ENCODE measurements around the gene PGAP3. TPM values are rescaled to one million over a fixed set of nuclear protein-coding genes. Genes with fewer than 3 reads are reported as not detected.

The PGAP3 gene
- total RNA-seq, 1 donor from 2014 or later, result 17.7 TPM

DNA sequence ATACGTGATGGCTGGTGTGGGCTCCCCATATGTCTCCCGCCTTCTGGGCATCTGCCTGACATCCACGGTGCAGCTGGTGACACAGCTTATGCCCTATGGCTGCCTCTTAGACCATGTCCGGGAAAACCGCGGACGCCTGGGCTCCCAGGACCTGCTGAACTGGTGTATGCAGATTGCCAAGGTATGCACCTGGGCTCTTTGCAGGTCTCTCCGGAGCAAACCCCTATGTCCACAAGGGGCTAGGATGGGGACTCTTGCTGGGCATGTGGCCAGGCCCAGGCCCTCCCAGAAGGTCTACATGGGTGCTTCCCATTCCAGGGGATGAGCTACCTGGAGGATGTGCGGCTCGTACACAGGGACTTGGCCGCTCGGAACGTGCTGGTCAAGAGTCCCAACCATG lies 36.9 kb upstream of the PGAP3 start:
- TF ChIP-seq POLR2A (IDR thresholded peaks at IDR 0.05) (no peak), POLR2AphosphoS5 (IDR thresholded peaks at IDR 0.05; ENCODE audit: insufficient read depth in 1 of 2, low read depth in 1 of 2) (no peak), CTCF (IDR thresholded peaks at IDR 0.05) (no peak)
- no peak overlapping the region for H3K27ac ChIP-seq
- no peak overlapping the region for H3K4me3 ChIP-seq
- no peaks in the 10 kb centered on the region for H3K27me3 ChIP-seq
- peaks cover 11% of the 10 kb centered on the region for H3K4me1 ChIP-seq
- no peaks in the 10 kb centered on the region for H3K9me3 ChIP-seq
- DNase-seq (ENCODE audit: extremely low spot score in 2 of 2), result no peak
- peaks cover 0 to 33% of the 10 kb centered on the region in 2 donors for H3K36me3 ChIP-seq
- intact Hi-C loops (cut with DNase I), result no loop called here

DNA sequence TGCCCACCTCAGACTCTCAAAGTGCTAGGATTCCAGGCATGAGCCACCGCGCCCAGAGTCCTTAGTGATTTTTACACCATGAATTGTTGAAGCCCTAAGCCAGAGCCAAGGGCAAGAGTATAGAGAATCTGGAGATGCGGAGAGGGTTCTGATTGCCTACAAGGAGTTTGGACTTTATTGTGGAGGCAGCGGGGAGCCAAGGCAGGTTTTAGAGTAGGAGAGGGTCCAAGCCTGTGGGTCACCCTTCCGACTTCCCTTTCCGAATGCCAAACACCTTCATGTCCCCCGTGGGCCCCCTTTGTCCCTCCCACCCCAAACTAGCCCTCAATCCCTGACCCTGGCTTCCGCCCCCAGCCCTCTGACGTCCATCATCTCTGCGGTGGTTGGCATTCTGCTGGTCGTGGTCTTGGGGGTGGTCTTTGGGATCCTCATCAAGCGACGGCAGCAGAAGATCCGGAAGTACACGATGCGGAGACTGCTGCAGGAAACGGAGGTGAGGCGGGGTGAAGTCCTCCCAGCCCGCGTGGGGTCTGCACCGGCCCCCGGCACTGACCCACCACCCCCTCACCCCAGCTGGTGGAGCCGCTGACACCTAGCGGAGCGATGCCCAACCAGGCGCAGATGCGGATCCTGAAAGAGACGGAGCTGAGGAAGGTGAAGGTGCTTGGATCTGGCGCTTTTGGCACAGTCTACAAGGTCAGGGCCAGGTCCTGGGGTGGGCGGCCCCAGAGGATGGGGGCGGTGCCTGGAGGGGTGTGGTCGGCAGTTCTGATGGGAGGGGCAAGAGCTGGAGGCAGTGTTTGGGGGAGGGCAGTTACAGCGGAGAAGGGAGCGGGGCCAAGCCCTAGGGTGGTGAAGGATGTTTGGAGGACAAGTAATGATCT lies 35.4 kb upstream of the PGAP3 start:
- H3K4me1 ChIP-seq, result no peaks in the 10 kb centered on the region
- intact Hi-C loops (cut with DNase I), result no loop called here
- no peaks in the 10 kb centered on the region for H3K9me3 ChIP-seq
- no peak overlapping the region for H3K27ac ChIP-seq
- DNase-seq (ENCODE audit: extremely low spot score in 2 of 2), result no peak
- H3K27me3 ChIP-seq, result no peaks in the 10 kb centered on the region
- no peak overlapping the region for H3K4me3 ChIP-seq
- H3K36me3 ChIP-seq, result peaks cover 0 to 26% of the 10 kb centered on the region in 2 donors
- no peak for TF ChIP-seq CTCF (IDR thresholded peaks at IDR 0.05)
- no peak for TF ChIP-seq POLR2AphosphoS5 (IDR thresholded peaks at IDR 0.05; ENCODE audit: insufficient read depth in 1 of 2, low read depth in 1 of 2)
- TF ChIP-seq POLR2A (IDR thresholded peaks at IDR 0.05), result no peak

GRCh38 chr17:39722104-39722503 lies 34.2 kb upstream of the PGAP3 start:
- Histone ChIP-seq H3K9me3 (no peaks in the 10 kb centered on the region), H3K4me3 (no peak overlapping the region), H3K4me1 (no peaks in the 10 kb centered on the region), H3K36me3 (peaks cover 0 to 24% of the 10 kb centered on the region in 2 donors), H3K27me3 (no peaks in the 10 kb centered on the region), H3K27ac (no peak overlapping the region)
- no peak for DNase-seq (ENCODE audit: extremely low spot score in 2 of 2)
- TF ChIP-seq POLR2A (IDR thresholded peaks at IDR 0.05) (no peak), CTCF (IDR thresholded peaks at IDR 0.05) (no peak)
- intact Hi-C loops (cut with DNase I), result no loop called here

DNA sequence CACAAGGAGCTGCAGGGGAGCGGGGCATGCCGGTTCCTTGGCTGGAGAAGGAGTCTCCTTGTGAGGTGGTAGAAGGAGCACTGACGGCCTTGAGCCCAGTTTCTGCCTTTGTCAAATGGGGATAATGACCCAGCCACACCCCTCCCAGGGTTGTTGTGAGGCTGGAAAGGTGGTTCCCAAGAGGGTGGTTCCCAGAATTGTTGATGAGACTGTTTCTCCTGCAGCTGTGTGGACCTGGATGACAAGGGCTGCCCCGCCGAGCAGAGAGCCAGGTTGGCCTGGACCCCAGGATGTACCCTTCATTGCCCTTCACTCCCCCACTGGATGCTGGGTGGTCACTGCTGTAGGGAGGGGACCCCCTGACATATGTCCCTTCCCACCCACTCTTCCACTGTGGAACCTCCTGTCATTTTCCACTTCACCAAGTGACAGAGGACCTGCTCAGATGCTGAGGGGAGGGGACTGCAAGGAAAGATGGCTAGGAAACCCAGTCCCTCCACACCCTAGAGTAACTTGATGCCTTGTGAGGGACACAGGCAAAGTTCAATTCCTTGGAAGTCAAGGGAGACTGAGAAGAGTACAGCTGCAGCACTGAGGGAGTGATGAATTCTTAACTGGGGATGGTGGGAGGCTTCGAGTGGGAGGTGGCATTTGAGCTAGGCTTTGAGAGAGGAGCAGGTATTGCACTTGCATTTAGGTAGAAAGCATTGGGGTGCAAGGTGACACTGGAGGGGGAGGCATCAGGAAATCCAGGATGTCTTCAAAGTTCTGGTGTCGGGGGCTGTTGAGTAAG lies 31.9 kb upstream of the PGAP3 start:
- H3K4me1 ChIP-seq, result peaks cover 13% of the 10 kb centered on the region
- H3K36me3 ChIP-seq, result peaks cover 0 to 29% of the 10 kb centered on the region in 2 donors
- no peak for TF ChIP-seq POLR2AphosphoS5 (IDR thresholded peaks at IDR 0.05; ENCODE audit: insufficient read depth in 1 of 2, low read depth in 1 of 2)
- no peak for TF ChIP-seq POLR2A (IDR thresholded peaks at IDR 0.05)
- no peaks in the 10 kb centered on the region for H3K27me3 ChIP-seq
- DNase-seq (ENCODE audit: extremely low spot score in 2 of 2), result no peak
- no peaks in the 10 kb centered on the region for H3K9me3 ChIP-seq
- H3K4me3 ChIP-seq, result no peak overlapping the region
- H3K27ac ChIP-seq, result no peak overlapping the region
- intact Hi-C loops (cut with DNase I), result no loop called here

DNA sequence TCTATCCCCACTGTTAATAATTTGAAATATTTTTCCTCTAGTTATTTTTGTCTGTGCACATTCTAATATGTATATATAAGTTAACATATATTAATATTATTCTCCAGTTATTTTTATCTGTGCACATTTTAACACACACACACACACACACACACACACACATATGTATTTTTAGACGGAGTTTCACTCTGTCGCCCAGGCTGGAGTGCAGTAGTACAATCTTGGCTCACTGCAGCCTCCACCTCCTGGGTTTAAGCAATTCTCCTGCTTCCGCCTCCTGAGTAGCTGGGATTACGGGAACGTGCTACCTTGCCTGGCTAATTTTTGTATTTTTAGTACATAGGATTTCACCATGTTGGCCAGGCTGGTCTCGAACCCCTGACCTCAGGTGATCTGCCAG lies 29.8 kb upstream of the PGAP3 start:
- no peaks in the 10 kb centered on the region for H3K9me3 ChIP-seq
- H3K36me3 ChIP-seq, result peaks cover 0 to 40% of the 10 kb centered on the region in 2 donors
- no peaks in the 10 kb centered on the region for H3K27me3 ChIP-seq
- no peak overlapping the region for H3K27ac ChIP-seq
- no peak overlapping the region for H3K4me3 ChIP-seq
- TF ChIP-seq POLR2A (IDR thresholded peaks at IDR 0.05) (no peak), POLR2AphosphoS5 (IDR thresholded peaks at IDR 0.05; ENCODE audit: insufficient read depth in 1 of 2, low read depth in 1 of 2) (no peak), CTCF (IDR thresholded peaks at IDR 0.05) (no peak)
- intact Hi-C loops (cut with DNase I), result no loop called here
- no peak for DNase-seq (ENCODE audit: extremely low spot score in 2 of 2)
- H3K4me1 ChIP-seq, result peaks cover 13% of the 10 kb centered on the region

Measured in vagina (tissue), 2 donors.